Left hindlimb (tissue), 1 donor: ENCODE data around the gene MFAP3.
A peak's percentile ranks its signal among the peaks of the same experiment; 100 is the strongest.
"Not testable (repeated sequence)": the region's sequence is repeated elsewhere in the genome, so short reads cannot be mapped to it uniquely, and the experiment has no call there.

ENCODE experiments used
- DNase-seq: peaks from one replicate; pipeline ENCODE4 v3.0.0-alpha.2; 2018

The MFAP3 gene

DNA sequence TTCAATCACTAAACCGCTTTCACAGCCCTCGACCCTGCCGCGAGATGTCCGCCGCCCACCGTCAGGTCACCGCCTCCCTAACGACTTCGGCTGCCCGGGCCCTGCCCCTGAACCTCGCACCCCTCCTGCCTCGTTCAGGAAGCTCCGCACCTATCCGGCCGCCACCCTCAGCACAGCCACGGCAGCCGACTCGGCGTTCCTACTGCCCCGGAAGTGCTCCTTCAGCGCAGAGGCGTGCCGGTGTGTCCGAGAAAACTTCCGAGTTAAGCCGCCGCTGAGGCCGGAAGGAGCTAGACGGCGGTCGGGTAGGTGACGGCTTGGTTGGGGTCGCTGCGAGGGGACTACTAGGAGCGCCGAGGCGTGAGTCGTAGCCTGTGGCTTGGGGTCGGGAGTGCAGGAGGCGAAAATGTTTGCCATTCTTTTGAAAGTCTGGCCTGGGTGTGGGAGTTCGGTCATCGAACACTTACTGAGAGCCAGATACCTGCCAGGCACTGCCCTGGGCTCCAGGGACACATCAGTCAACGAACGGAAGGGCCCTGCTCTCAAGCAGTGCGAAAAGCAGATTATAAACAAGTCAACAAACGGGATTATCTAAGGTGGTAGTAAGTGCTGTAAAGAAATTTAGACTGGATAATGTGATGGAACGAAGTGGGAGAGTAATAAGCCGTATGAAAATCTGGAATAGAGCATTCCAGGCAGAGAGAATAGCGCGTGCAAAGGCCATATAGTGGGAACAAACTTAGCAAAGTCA lies at the start of gene MFAP3, which contains the start of gene FAM114A2:
Gene MFAP3 (plus strand): TSS at position 261 of the 751 bp plus-strand sequence. CDS start 10,756 bp downstream, outside the sequence.
Gene FAM114A2 (minus strand): TSS at position 204 of the 751 bp plus-strand sequence. CDS start 3,957 bp downstream, outside the sequence.
- peak; percentile 90 for DNase-seq

DNA sequence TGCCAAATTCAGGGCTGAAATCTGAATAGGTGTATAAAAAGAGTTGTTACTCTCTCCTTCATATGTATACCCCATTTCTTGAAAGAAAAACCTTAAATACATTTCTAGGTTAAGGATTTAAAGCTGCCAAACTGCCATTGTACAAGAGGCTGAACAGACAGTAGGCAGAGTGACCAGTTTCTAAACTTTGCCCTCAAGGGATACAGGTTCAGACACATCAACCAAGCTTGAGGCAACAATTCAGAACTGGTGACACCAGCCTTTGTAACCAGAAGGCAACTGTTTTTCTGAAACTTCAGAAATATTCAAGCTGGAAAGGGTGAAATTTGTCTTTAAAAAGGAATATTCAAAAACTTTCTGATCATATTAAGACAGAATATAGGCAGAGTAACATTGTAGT lies 47.6 kb upstream of the MFAP3 start:
- no peak for DNase-seq

- no peak for DNase-seq
These were observed 40.8 kb upstream of the MFAP3 start for GRCh38 chr5:153998010-153998409.

- DNase-seq: no peak
These were observed 40.0 kb upstream of the MFAP3 start for GRCh38 chr5:153998768-153999167.

DNA sequence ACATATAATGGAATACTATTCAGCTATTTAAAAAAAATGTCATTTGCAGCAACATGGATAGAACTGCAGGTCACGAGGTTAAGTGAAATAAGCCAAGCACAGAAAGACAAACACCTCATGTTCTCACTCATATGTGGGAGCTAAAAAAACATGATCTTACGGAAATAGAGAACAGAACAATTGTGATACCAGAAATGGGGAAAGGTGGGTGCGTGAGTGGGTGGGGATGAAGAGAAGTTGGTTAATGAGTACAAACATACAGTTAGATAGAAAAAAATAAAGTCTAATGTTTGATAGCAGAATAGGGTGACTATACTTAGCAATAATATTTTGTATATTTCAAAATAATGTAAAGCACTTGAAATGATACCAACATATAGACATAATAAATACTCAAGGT lies 38.8 kb upstream of the MFAP3 start:
- no peak for DNase-seq

DNA sequence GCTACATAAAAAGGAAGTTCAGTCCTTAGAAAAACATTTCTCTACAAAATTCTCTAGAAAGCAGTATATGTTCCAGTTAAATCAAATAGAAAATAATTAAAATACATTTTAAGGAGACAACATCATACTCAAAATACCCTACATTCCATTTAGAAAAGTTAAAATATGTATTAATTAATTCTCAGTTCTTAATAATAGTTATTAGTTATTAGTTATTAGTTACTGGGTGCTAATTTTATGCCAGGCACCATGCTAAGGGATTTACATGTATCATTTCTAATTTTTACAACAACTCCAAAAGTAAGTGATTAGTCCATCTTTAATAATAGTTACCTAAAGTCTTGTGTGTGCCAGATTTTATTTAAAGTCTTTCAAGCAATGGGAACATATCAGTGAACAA lies 38.1 kb upstream of the MFAP3 start:
- DNase-seq: no peak

GRCh38 chr5:154002093-154002492 lies 36.7 kb upstream of the MFAP3 start:
- no peak for DNase-seq

- no peak for DNase-seq
These were observed 36.2 kb upstream of the MFAP3 start for GRCh38 chr5:154002511-154003020.

DNA sequence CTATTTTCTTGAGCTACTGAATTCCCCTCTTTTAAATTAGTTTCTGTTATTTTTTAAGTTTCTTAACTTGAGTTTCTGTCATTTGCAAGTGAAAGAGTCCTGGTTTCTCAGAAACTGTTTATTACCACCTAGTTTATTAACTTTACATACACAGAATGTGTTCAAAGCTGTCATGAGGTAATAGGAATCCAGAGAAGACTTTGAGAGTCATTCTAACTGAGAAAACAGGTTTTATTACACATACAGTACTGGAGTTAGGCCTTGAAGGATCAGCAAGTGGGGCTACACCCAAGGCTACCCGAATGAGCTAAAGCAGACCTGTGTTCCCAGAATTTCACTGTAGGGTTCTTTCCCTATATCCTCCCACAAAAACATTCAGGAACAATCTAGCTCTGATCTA lies 33.1 kb upstream of the MFAP3 start:
- no peak for DNase-seq

GRCh38 chr5:154010660-154011059 lies 28.1 kb upstream of the MFAP3 start:
- DNase-seq: no peak

- no peak for DNase-seq
These were observed 23.6 kb upstream of the MFAP3 start for GRCh38 chr5:154015071-154015693.

- not testable (repeated sequence) for DNase-seq
These were observed 19.8 kb upstream of the MFAP3 start for GRCh38 chr5:154018919-154019318.

DNA sequence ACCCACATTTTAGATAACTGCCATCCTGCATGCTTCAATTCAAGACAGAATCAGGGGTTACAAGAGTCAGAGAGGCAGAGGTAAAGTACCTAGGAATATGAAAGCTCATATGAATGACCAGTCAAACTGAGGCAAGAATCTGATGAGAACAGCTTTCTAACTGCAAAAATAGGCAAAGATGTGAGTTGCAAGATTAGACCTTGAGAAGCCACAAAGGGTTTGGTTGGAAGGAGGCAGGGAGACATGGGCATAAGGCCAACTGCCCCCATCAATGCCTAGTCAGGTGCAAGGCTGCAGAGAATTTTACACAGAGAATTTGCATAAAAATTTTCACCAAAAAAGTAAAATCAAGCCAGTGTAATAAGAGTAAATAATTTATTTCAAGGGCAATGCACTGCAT lies 12.8 kb upstream of the MFAP3 start:
- no peak for DNase-seq

GRCh38 chr5:154031937-154032489 lies 6.8 kb upstream of the MFAP3 start:
- no peak for DNase-seq

DNA sequence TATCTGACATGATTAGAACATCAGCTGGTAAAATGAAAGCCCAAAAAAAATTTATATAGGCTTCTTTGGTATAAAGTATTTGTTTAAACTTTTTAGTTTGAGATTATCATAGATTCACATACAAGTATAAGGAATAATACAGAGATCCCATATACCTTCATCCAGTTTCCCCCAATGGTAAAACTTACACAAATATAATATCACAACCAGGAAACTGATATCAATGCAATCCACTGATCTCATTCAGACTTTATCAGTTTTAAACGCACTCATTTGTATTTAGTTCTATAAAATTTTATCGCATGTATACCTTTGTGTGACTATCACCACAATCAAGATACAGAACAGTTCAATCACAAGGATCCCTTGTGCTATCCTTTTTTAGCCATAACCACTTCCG lies 3.8 kb upstream of the MFAP3 start:
- DNase-seq: no peak

DNA sequence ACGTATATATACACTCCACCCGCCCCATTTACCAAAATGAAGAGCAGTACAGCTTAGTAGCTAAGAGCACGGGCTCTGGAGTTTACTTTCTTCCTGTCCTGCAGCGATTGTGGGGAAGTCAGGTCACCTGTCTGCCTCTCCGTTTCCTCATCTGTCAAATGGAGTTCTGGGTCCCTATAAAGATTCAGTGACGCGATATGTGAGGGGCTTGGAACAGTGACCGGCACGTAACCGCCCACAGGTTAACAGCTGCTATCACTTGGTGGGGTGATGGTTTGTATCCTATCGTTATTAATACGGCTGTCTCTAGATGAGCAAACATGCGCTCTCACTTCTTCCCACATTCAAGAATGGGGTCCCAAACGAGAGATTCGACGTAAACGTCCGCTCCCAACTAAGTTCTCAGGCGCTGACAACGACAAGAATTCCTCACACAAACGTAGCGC lies 483 bp upstream of the MFAP3 start:
- DNase-seq: peak; percentile 50

DNA sequence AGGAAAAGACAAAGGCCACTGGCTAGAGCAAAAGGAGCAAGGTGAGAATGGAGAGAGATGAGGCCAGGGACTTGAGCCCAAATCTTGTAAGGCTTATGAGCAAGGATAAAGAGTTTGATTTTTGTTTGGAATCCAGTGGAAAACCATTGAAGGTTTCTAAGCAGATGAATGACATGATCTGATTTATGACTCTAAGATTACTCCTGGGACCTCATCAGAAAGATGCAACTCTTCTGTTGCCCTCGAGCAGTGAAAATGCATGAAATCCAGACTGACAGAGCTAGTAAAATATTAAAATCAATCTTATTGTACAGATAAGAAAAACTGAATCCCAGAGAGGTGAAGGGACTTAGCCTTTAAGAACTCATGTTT lies 677 bp downstream of the MFAP3 start:
- no peak for DNase-seq

DNA sequence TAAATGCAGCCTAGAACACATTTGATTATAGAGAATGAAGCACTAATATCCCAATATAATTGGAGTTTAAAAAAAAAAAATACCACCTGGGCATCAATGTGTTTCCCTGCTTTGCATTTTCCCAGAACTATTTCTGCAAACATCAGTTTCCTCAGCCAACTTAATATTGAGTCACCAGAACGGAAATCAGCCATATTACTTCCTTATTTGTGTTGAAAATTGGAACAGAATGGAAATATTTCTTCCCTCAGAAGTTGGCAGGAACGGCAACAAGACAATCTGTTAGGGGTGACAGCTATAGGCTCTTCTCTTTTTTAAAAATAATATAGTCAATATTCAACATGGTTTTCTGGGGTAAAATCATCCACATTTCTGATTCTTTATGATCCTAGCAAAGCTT lies 4.0 kb downstream of the MFAP3 start:
- DNase-seq: no peak

DNA sequence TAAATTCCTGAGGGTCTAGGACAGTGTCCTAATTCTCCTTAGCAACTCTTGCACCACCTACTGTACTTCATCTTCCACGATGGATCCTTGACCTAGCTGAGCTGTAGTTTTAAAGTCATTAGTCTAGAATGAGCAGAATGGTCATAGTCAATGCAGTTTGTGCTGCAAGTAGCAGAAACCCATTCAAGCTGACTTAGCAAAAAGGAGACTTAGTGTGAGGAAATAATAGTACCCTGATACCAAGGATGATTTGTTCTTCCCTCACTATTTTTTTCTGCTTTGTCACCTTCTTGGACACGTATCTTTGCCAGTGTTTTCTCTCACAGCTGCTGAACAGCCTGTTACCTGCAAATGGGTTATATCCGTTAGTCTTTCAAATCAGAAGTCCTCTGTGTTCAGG lies 5.3 kb downstream of the MFAP3 start:
- no peak for DNase-seq

GRCh38 chr5:154044581-154044980 lies 5.8 kb downstream of the MFAP3 start:
- no peak for DNase-seq

DNA sequence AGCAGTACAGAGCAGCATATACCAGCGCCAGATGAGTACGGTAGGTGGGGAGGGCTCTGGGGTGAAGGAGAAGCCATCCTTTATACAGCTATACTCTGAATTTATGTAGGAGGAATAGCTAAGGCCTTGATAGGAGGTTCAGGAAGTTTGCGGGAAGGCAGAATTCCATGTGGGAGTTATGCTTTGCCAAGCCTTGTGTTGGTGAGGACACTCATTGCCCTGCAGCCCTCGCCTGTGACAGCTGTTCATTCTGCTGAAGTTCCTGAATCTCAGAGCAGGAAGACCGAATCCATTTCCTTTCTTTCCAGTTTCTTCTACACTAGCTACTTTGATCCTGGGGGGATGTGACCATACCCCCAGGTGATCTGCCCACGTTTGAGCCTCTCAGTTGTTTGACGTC lies 7.7 kb downstream of the MFAP3 start:
- no peak for DNase-seq

DNA sequence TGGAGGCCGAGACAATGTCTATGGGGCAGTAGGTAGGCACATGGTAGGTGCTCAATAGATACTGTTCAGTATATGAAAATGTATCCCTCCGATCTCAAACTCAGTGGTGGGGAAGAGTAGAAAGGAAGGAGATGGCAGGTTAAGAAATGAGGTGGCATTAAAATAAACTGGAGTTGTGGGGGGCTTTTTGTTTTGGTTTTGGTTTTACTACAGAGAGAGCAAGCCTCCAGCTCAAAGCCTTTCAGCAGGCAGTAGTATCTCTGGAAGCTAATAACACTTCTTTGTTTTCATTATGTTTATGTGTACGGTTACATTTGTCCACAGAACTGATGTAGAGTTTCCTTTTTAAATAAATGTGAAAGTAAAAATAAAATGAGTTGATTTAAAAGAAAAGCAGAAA lies 8.6 kb downstream of the MFAP3 start:
- no peak for DNase-seq

- no peak for DNase-seq
These were observed 10.9 kb downstream of the MFAP3 start for GRCh38 chr5:154049636-154050035.

- no peak for DNase-seq
These were observed 14.7 kb downstream of the MFAP3 start for GRCh38 chr5:154053468-154053867.
